Mesenteric fat pad (tissue), 1 donor: ENCODE data around the gene IQSEC3. TPM values are rescaled to one million over a fixed set of nuclear protein-coding genes. Genes with fewer than 3 reads are reported as not detected.

Source experiments
- total RNA-seq: library from RNA; stranded (reverse); fragmentation: NEBNext Ultra II Directional; extraction: Animal tissue kit (Norgen Biotek cat#: 25700); gene quantifications from one replicate; pipeline ENCODE4 v1.2.1, GENCODE V29; 2021
- donor health status: DM: yes; HTN: yes; CAD: no.

Gene IQSEC3
- total RNA-seq, 1 donor from 2014 or later = 8.1 TPM

Other genes with a start within 250 kb of the IQSEC3 start
- 3.4 TPM for gene SLC6A12, start 147.4 kb downstream of the IQSEC3 start, total RNA-seq
- not detected for gene SLC6A13, start 196.1 kb downstream of the IQSEC3 start, total RNA-seq